Measurements from ENCODE around the gene OBSCN.

Gene OBSCN

DNA sequence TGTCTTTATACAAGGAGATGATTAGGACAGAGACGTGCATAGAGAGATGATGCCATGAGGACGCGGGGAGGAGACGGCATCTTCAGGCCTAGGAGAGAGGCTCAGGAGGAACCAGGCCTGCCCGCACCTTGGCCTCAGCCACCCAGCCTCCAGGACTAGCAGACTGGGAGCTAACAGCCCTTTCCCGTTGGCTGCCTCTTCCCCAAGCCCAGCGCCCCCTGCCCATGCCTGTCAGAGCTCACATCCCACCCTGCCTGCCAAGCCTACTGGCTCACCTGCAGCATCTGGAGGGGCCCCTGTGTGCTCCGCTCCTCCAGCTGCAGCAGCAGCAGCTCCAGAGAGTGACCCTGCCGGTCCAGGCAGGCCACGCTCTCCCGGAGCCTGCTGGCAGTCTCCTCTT lies 202.8 kb downstream of the OBSCN start:
- no peak for DNase-seq

DNA sequence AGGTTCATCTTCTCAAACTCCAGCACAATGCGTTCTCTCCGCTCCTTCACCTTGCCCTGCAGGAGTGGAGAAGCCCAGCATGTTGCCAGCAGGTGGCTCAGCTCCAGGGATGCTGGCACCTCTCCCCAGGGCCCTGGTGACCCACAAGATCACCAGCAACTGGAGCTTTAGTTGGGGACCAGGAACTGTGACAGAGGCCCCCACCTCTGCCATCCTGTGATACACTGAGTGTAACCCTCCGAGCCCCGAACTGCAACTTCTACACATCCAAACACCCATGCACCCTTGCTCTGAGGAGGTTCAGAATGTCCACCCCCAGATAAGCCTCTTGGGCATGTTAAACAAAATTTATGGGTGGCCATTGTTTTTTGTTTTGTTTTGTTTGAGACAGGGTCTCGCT lies 203.3 kb downstream of the OBSCN start:
- DNase-seq, result no peak

DNA sequence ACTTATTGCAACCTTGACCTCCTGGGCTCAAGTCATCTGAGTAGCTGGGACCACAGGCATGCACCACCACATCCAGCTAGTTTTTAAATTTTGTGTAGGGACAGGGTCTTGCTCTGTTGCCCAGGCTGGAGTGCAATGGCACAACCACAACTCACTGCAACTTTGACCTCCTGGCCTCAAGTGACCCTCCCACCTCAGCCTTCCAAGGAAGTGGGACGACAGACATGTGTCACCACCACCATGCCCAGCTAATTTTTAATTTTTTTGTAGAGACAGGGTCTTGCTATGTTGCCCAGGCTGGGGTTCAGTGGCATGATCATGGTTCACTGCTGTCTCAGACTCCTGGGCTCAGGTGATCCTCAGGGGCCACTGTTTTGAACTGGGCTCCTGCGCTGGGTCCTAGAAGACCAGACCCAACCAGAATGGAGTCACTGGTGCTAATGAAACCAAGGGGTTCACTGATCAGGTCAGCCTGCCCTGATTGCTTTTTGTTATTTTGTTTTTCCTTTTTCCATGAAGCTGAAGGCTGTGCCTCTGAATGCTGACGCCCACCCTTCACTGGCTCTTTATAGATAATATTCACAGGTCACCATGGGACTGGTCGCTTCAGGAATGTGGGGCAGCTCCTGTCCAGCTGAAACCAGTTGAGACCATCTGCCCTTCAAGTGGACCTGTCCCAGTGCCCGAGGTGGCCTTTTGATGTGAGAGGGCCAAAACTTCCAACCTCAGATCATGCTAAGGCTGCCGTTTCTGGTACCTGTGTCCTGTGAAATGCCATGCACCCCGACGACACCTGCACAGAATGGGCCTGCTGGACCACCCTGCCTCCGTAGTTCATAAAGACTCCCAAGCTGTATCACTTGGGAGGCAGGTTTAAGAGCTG lies 203.9 kb downstream of the OBSCN start:
- no peak for DNase-seq

DNA sequence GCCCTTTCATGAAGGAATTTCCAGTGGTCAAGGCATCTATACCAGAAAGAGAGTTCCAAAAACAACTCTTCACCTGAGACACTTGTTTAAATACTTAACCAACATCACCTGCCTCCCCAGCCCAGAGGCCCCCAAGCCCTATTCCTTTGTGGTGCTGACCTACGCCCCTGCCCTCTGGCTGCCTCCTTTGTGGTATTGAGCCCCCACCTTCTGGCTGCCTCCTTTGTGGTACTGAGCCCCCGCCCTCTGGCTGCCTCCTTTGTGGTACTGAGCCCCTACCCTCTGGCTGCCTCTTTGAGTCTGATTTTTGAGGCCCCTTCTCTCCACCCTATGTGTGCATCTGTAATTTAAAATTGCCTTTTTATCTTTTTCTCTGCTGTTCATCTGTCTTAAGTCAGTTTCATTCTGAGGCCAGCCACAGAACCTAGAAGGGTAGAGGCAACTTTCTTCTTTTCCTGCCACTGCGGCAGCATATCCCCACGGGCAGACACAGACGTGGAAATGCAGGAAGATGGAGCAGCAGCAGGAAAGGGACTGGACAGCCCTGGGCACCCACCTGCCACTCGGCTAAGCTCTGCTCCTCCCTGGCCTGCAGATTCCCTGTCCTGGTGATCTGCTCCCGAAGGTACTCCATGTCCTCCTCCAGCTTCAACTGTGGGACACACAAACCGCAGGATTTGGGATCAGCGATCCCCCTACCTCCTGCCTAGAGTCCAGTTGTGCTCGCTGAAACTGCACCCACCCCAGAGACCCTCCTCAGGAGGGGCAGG lies 205.6 kb downstream of the OBSCN start:
- DNase-seq, result no peak

DNA sequence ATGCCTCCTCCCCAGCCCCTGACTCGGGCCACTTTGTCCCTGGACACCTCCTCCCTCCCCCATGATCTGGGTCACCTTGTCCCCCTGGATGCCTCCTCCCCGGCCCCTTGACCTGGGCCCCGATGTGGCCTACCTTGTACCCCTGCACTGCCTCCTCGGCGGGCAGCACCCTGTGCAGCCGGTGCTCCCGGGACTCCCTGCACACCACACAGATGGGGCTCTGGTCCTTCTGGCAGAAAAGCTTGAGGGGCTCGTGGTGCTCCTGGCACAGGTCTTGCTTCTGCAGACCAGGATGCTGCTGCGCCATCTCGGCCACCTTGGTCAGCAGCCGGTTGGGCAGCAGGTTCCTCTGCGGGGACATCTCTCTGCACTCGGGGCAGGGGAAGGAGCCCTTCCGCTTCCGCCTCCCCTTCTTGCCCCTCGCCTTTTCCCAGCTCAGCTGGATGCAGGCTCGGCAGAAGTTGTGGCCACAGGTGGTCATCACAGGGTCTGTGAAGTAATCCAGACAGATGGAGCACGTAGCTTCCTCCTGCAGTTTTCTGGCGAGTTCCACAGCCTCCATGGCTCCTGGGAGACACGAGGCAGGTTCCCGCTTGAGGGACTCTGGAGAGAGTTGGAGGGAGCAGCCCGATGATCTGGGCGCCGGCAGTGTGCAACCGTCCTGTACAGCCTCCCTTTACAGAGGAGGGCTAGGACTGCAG lies 206.8 kb downstream of the OBSCN start:
- DNase-seq, result no peak

DNA sequence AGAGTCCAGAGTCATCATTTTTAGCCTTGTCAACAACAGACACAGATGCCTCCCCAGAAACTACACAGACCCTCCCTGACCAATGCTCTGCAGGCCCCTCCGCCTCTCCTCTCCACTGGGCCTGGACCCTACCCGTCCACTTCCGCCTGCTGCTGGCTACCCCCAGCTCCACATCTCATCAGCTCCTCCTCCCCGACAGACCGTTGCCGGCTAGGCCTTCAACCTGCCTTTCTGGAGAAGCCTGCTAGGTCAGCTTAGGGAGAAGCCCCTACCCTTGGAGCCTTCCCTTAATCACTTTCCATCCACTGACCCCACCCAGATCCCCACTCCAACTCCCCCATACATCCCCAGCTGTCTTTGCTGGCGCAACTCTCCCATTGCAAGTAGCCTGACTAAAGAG lies 207.4 kb downstream of the OBSCN start:
- DNase-seq, result no peak

- no peak for DNase-seq
Measured at GRCh38 chr1:228415853-228416216, 208.0 kb downstream of the OBSCN start.

DNA sequence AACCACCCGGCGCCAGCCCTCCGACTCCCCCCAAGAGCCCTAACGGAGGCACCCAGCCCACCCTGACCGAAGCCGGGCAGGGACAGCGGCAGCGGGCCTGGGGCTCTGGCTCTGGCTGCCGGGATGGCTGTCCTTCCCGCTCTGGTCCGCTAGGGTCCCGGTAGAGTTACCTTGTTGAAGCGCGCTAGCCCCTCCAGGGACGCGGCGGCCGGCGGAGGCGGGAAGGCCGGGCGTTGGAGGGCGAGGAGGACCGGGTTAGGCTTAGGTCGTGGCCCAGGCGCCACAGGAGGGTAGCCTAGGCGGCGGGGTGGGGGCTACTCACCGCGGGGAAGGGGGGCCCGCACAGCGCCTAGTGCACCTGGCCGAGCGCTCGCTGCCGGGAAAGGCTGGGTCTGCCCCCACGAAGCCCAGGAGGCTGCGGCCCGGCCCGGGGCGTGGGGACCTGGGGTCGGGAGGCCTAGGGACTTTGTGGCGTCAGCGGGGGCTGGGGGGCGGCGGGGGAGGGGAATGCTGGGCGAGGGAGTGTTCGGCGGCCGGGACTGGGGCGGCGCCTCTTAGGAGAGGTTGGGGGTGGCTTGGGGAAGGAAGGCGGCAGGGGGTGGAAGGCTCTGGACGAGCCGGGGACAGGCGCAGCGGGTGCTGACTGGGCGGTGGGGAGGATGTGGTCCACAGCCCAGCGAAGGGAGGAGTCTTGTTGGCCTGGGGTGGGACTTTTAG lies 208.5 kb downstream of the OBSCN start, which contains the start of gene TRIM17:
Gene TRIM17 (minus strand): TSS at position 645 of the 717 bp plus-strand sequence. CDS start 1,789 bp downstream, outside the sequence.
- peak; percentile 75 for DNase-seq

DNA sequence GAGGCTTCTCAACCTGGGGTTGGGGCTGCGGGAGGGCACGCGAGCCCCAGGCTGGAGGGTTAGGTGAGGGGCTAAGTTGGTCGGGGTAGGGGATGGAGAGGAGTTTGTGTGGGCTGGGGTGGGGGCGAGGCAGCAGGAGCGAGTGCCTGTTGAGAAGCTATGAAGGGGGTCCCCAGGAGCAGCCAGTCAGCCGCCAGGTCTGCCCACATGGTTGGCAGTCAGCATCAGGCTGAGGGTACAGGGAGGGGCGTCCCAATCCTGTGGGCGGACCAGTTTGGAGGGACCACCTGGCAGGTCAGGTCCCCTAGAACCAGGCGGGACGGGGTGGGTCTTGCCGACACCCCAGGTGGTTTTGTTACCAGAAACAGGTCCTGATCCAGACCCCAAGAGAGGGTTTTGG lies 209.2 kb downstream of the OBSCN start:
- no peak for DNase-seq

DNA sequence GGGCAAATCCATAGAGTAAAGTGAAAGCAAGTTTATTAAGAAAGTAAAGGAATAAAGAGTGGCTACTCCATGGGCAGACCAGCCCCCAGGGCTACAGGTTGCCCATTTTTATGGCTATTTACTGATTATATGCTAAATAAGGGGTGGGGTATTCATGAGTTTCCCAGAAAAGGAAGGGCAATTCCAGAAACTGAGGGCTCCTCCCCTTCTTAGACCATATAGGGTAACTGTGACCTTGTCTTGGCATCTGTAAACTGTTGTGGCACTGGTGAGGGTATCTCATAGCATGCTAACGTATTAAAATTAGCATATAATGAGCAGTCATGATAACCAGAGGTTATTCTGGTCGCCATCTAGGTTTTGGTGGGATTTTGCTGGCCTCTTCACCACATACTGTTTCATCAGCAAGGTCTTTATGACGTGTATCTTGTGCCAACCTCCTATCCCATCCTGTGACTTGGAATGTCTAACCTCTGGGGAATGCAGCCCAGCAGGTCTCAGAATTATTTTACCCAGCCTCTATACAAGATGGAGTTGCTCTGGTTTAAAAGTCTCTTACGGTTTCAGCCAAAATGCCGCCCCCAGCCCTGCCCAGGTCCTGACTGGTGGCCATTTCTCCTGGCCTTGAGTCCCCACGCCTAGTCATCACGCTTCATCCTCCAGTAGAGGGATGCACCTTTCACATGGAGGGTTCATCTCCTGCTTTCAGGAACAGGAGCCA lies 209.8 kb downstream of the OBSCN start:
- no peak for DNase-seq

DNA sequence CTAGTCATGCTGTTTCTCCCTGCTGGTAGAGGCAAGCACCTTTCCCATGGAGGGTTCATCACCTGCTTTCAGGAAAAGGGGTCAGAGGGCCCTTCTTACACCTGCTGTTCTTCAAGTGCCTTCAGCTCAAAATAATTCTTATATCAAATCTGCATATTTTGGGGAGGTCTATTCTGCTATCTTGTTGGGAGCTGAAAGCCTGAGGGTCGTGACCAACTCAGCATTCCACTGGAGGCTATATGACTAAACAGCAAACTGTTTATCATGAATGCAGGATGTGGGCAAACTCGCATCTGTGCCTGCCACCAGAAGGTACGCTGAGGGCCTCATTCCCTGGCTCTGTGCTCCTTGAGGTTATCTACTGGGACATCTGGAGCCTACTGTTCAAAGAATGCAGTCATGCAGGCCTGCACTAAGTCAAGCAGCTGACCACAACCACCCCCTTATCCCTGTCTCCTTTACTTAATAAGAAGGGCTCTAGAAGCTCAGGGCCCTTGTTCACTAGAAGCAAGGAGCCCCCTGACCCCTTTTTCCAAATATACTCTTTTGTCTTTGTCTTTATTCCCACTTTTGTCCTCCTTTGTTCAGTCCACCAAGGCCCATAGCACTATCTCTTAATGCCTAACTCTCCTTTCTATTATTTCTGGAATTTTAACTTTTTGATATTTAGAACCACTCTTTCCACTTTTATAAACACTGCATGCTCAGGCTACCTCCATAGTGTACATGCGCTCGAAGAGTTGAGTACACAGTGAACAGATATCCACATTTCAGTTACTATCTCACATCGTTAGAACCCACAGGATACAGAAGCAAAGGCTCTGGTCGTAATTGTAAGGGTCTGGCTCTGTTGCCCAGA lies 213.4 kb downstream of the OBSCN start:
- DNase-seq, result no peak

GRCh38 chr1:228423404-228424053 lies 215.7 kb downstream of the OBSCN start:
- DNase-seq, result no peak

DNA sequence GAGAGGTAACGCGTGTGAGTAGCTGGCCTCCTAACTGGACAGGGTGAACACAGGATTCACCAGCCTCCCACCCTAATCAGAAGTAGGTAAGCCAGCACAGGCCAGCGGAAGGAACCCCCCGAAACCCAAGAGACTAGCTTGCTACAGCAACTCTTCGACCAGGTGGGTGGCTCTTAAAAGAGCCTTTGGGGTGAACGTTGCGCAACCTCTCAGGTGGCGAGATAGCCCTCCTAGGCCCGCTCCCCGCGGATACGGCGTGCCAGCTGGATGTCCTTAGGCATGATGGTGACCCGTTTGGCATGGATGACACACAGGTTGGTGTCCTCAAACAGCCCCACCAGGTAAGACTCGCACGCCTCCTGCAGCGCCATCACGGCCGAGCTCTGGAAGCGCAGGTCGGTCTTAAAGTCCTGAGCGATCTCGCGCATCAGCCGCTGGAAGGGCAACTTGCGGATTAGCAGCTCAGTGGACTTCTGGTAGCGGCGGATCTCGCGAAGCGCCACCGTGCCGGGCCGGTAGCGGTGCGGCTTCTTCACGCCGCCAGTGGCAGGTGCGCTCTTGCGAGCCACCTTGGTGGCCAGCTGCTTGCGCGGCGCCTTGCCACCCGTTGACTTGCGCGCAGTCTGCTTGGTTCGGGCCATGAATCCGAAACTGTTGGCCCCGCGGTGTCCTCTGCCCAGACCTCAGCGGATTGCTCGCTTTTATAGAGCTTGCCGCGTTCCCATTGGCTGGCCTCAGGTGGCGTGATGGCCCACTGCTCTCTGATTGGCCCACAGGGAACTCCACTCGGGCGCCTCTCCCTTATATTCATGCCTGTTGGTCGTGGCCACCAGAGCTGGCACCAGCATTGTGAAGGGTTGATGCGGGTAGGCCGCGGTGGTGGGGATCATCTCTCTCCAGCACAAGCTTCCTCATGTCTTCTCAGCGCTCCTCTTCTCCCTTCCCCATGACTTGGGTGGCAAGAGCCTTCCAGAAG lies 217.1 kb downstream of the OBSCN start:
- no peak for DNase-seq

DNA sequence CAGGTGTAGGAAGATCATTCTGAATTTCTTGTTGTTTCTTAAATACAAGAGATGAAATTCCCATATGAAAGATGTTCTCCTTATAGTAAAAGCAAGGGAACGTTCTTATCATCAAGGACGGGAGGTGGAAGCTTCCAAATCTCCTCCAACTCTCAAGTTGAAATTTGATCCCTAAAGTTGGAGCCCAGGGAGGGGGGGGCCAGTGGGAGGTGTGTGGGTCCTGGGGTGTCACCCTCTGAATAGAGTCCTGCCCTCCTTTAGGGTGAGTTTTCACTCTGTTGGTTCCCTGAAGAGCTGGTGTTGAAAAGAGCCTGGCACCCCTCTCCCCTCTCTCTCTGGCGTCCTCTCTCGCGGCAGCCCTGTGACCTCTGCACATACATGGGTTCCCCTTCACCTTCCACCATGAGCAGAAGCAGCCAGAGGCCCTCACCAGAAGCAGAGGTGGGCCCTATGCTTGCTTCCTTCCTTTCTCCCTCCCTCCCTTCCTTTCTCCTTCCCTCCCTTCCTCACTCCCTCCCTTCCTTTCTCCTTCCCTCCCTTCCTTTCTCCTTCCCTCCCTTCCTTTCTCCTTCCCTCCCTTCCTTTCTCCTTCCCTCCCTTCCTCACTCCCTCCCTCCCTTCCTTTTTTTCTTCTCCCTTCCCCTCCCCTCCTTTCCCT lies 218.8 kb downstream of the OBSCN start:
- no peak for DNase-seq

GRCh38 chr1:228428412-228428811 lies 220.6 kb downstream of the OBSCN start:
- DNase-seq, result no peak
